Epithelial cell of proximal tubule (primary cell): Measurements from ENCODE around the gene ILDR1. TPM values are rescaled to one million over a fixed set of nuclear protein-coding genes. Genes with fewer than 3 reads are reported as not detected.

Experiments
- DNase-seq: peaks from one replicate; pipeline ENCODE4 v3.0.0-alpha.2; 2011; ENCODE audit warnings: low read depth
- H3K4me3 ChIP-seq: 2 replicates; pipeline ENCODE4 v1.5.1; 2011; ENCODE audit warnings: low read depth, mild to moderate bottlenecking, low read length
- total RNA-seq: library from RNA; depleted of rRNA; stranded (reverse); fragments of >200 nt; gene quantifications from 2 replicates; pipeline ENCODE4 v1.2.3, GENCODE V29; 2015
- TF ChIP-seq, protein P1 (sequence below): conservative IDR thresholded peaks from 2 replicates; pipeline ENCODE4 v1.5.1; 2012; ENCODE audit warnings: low read depth, mild to moderate bottlenecking, low read length

The ILDR1 gene
- total RNA-seq, 1 donor from 2014 or later, result 2.8 TPM

DNA sequence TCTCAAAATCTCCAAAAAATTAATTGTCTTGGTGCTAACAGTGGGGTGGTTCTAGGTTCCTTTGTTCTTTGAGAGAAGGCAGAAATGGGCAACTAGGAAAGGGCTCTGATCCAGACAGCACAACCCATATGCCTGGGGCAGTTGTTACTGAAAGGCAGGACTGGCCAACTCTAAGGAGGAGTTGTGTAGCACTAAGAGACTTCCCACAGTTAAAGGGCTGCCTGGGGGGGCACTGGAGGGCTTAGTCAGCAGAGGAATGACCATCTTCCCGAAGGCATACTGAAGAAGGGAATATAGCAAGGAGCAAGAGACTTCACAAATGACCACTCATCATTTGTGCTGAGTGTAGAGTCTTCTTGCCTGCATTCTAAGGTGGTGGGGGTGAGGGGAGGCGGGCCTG, 15.8 kb downstream of the ILDR1 start:
- H3K4me3 ChIP-seq, result no peak overlapping the region
- no peak for DNase-seq
- TF ChIP-seq, protein P1, sequence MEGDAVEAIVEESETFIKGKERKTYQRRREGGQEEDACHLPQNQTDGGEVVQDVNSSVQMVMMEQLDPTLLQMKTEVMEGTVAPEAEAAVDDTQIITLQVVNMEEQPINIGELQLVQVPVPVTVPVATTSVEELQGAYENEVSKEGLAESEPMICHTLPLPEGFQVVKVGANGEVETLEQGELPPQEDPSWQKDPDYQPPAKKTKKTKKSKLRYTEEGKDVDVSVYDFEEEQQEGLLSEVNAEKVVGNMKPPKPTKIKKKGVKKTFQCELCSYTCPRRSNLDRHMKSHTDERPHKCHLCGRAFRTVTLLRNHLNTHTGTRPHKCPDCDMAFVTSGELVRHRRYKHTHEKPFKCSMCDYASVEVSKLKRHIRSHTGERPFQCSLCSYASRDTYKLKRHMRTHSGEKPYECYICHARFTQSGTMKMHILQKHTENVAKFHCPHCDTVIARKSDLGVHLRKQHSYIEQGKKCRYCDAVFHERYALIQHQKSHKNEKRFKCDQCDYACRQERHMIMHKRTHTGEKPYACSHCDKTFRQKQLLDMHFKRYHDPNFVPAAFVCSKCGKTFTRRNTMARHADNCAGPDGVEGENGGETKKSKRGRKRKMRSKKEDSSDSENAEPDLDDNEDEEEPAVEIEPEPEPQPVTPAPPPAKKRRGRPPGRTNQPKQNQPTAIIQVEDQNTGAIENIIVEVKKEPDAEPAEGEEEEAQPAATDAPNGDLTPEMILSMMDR, result no peak

DNA sequence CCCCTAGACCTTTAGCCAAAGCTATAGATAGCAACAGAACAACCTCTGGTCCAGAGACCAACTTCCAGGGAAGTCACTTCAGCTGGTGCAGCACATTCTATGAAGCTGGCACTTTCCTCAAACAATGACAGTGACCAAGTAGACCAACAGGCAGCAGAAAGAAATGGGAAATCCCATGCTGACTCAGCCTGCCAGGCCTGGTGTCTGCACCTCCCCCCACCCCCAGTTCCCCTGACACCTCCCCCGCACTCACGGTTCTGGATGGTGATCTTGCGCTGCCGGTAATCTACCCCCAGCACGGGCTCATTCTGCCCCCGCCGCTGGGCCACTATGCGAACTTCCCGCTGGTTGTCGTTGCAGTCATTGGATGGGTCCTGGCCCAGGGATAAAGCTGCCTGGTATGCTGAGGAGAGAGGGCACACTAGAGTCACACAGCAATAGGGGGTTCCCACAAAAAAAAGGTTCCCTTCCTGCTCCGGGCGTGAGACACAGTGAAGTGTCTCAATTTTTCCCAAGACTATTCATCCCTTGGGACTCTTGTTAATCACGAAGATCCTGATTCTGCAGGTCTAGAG, 17.0 kb downstream of the ILDR1 start:
- H3K4me3 ChIP-seq, result no peak overlapping the region
- TF ChIP-seq, protein P1, result no peak
- no peak for DNase-seq

DNA sequence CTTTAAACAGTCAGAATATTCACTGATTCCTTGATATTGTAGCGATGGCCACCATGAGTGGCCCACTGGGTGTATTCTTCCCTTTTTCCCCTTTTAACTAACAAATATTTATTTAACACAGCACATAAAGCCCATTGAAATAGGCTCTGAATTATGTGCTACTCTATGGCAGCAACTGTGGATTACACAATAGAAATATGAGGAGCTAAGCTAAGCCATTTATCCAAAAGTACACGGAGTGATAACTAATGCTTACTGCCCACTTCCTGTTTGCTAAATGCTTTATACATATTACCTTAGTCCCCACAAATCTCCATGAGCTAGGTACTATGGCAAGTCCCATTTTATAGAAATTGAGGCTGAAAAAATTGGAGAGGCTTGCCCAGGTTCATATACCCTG, 17.9 kb downstream of the ILDR1 start:
- DNase-seq, result no peak
- TF ChIP-seq, protein P1, result no peak
- H3K4me3 ChIP-seq, result no peak overlapping the region

DNA sequence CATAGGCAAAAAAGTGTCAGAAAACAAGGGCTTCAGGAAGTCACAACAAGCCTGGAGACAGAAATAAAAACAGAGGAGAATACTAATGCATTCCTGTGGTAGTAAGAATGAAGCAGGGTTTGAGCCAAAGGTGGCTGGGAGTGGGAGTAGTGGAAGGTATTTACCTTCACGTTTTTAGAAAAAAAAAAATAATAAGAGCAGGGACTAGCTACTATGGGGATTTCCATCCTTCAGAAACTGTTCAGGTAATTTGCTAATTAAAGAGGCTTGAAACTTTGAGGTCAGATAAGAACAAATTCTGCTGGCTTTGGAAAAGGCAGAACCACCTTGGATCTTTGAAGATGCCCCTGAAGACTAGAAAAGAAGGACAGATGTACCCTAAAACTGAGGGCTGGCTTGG, 18.4 kb downstream of the ILDR1 start:
- TF ChIP-seq, protein P1, result no peak

DNA sequence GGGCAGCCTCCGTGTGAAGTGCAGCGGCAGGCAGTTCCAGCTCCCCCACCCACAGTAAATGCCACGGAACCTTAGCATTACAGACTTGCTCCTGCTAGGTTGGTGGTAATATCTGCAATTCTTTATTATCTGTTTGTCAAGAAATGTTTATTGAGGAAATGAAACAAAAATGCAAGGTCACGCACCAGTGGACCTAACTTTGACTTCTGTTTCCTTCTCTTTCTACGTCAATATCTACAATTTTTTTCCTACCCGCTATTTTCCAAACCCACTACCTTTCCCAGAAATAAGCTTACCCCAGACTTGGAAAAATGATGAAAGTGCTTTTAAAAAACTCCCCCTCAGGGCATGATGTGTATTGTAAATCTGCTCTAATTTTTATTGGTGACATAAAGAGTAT, 18.9 kb downstream of the ILDR1 start:
- H3K4me3 ChIP-seq, result no peak overlapping the region
- DNase-seq, result no peak
- TF ChIP-seq, protein P1, result no peak

More for the DNA sequence above, 18.4 kb downstream of the ILDR1 start:
- no peak overlapping the region for H3K4me3 ChIP-seq
- peak; percentile 29 for DNase-seq

DNA sequence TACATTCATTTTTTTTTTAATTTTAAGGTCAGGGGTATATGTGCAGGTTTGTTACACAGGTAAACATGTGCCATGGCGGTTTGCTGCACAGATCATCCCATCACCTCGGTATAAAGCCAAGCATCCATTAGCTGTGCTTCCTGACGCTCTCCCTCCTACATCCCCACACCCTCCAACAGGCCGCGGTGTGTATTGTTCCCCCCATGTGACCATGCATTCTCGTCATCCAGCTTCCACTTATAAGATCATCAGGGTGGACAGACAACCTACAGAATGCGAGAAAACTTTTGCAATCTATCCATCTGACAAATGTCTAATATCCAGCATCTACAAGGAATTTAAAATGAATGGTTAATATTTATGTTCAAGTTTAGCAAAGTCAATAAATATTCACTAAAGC, 19.4 kb downstream of the ILDR1 start:
- no peak overlapping the region for H3K4me3 ChIP-seq
- TF ChIP-seq, protein P1, result no peak
- DNase-seq, result no peak

DNA sequence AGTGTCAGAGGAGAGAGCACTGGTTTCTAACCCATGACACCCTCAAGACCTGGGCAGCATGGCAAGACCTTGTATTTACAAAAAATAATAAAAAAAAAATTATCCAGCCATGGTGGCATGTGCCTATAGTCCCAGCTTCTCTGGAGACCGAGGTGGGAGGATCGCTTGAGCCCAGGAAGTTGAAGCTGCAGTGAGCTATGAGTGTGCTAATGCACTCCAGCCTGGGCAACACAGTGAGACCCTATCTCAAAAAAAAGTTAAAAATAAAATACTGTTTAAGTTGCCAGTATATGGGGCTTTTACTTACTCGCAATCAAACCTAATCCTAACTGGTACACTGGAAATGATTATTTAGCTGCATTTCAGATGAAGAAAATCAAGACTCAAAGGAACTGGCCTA, 20.2 kb downstream of the ILDR1 start:
- TF ChIP-seq, protein P1, result no peak
- DNase-seq, result no peak
- H3K4me3 ChIP-seq, result no peak overlapping the region
